GM12878 (cell line): Measurements from ENCODE around the gene CPSF3.

ENCODE experiments used
- SREBF2 ChIP-seq: IDR thresholded peaks from 2 replicates; pipeline ENCODE4 v1.6.1; 2012; ENCODE audit warnings: mild to moderate bottlenecking, low read length
- TF ChIP-seq, protein P1 (sequence below): IDR thresholded peaks from 2 replicates; pipeline ENCODE4 v1.6.1; 2012; ENCODE audit warnings: low read depth, low read length, improper control_type of control experiment

DNA sequence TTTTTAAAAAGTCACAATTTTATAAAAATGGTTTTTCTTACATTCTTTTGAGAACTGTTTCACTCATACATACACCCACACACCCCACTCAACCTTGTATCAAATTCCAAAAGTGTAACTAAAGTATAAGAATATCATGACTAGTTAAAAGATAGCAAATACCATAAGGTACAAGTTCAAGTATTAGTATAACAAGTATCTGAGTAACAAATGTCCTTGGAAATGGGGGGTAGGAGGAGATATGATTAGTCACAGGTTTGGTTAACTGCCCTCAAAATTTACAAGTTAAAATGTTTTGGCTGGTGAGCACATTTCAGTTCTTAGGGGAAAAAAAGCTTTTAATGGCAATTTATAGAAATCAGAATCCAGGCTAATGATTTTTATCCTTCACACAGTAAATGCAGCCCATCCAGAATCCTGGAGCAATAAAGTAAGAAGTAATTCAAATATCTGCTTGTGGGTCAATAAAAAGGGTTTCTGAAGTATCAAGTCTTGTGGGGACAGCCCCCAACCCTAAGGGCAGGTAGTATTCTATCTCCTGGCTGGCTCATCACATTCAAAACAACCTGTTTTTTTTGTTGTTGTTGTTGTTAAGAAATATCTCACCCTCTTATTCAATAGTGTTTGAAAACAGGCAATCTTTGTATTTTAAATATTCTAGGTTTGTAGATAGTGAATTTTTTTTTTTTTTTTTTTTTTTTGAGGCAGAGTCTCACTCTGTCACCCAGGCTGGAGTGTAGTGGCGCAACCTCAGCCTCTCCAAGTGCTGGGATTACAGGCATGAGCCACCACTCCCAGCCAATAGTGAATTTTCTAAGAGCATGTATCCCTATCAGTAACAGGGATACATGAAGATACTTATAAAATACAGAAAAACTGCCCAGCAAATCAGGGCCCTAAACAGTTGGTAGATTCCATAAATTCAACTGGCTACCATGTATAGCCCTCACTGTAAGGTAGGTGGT is 65.4 kb downstream of the CPSF3 start:
- TF ChIP-seq SREBF2 = no peak
- TF ChIP-seq, protein P1, sequence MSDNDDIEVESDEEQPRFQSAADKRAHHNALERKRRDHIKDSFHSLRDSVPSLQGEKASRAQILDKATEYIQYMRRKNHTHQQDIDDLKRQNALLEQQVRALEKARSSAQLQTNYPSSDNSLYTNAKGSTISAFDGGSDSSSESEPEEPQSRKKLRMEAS = no peak
